GM18505 (cell line): Measurements from ENCODE around the gene LRRIQ4.
A peak's percentile ranks its signal among the peaks of the same experiment; 100 is the strongest.

ENCODE experiments used
- ATAC-seq: cut with Tn5 transposase; IDR thresholded peaks from one replicate; pipeline ENCODE4 v1.9.1; 2021; ENCODE audit not compliant: unreplicated experiment
- POLR2A ChIP-seq: IDR thresholded peaks from 4 replicates; pipeline ENCODE4 v1.6.1; 2011; ENCODE audit warnings: borderline replicate concordance; ENCODE audit not compliant: insufficient read depth, insufficient read length; ENCODE audit errors: extremely low read depth

Gene LRRIQ4

GRCh38 chr3:169825316-169825715, 12.6 kb downstream of the LRRIQ4 start:
- no peak for ATAC-seq
- TF ChIP-seq POLR2A: no peak

- TF ChIP-seq POLR2A: no peak
- ATAC-seq: no peak
These were observed 15.0 kb downstream of the LRRIQ4 start for GRCh38 chr3:169827712-169828111.

GRCh38 chr3:169835533-169835932, 22.9 kb downstream of the LRRIQ4 start:
- ATAC-seq: no peak
- no peak for TF ChIP-seq POLR2A

- no peak for TF ChIP-seq POLR2A
- peak; percentile 88 for ATAC-seq
These were observed 23.6 kb downstream of the LRRIQ4 start for GRCh38 chr3:169836078-169836941.

- no peak for TF ChIP-seq POLR2A
These were observed 24.2 kb downstream of the LRRIQ4 start for GRCh38 chr3:169836942-169837275.

GRCh38 chr3:169838511-169839030, 25.9 kb downstream of the LRRIQ4 start:
- no peak for ATAC-seq
- TF ChIP-seq POLR2A: no peak

More at GRCh38 chr3:169836942-169837275, 24.2 kb downstream of the LRRIQ4 start:
- ATAC-seq: no peak

- ATAC-seq: no peak
- TF ChIP-seq POLR2A: no peak
These were observed 28.5 kb downstream of the LRRIQ4 start for GRCh38 chr3:169841171-169841570.

GRCh38 chr3:169842960-169843359, 30.3 kb downstream of the LRRIQ4 start:
- TF ChIP-seq POLR2A: no peak
- ATAC-seq: no peak

- peak; percentile 97 for ATAC-seq
- no peak for TF ChIP-seq POLR2A
These were observed 34.0 kb downstream of the LRRIQ4 start for GRCh38 chr3:169846458-169847193.

- no peak for ATAC-seq
- no peak for TF ChIP-seq POLR2A
These were observed 35.2 kb downstream of the LRRIQ4 start for GRCh38 chr3:169847896-169848295.

GRCh38 chr3:169848741-169849140, 36.1 kb downstream of the LRRIQ4 start:
- ATAC-seq: no peak
- no peak for TF ChIP-seq POLR2A

GRCh38 chr3:169850618-169851017, 37.9 kb downstream of the LRRIQ4 start:
- TF ChIP-seq POLR2A: no peak
- no peak for ATAC-seq

GRCh38 chr3:169855514-169855913, 42.8 kb downstream of the LRRIQ4 start:
- ATAC-seq: no peak
- TF ChIP-seq POLR2A: no peak

- TF ChIP-seq POLR2A: no peak
- no peak for ATAC-seq
These were observed 45.1 kb downstream of the LRRIQ4 start for GRCh38 chr3:169857811-169858210.
